Effector CD8-positive, alpha-beta T cell (primary cell): ENCODE measurements around the gene IL1RAPL2.

ENCODE experiments used
- DNase-seq: peaks from one replicate; lab custom pipeline; 2025; lab: John Stamatoyannopoulos, UW

The IL1RAPL2 gene

DNA sequence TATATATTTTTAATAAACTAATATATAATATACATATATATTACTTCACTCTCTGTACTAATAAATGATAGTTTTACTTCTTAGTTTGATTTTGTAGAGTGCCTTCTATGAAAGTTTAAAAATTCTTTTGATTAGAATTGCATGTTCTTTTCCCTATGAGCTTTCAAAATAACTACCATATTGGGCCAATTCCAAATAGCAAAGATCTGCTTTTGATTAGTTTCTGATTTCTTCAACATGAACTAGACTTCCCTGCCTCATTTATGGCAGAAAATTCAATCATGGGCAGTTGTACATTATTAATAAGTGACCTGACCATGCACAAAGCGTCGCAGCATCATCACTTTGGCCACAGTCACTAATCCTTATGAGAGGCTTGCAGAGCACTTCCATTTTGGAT is 703.4 kb downstream of the IL1RAPL2 start:
- DNase-seq, result no peak

DNA sequence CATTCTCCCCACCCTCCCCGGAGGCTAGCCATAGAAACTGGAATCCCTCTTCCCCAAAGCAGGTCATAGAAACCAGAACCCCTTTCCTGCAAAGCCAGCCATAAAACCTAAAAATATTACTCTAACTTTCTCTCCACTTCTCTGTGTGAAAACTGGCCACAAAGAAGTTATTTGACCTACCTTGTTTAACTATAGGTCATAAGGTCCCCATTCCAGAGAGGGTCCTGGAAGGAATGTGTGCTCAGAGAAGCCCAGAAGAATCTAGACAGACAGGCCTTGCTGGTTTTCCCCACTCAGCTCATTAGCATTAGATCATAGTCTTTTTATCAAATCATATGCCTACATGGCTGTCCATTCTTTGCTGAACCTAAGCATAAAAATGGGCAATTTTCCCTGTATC is 707.3 kb downstream of the IL1RAPL2 start:
- no peak for DNase-seq

DNA sequence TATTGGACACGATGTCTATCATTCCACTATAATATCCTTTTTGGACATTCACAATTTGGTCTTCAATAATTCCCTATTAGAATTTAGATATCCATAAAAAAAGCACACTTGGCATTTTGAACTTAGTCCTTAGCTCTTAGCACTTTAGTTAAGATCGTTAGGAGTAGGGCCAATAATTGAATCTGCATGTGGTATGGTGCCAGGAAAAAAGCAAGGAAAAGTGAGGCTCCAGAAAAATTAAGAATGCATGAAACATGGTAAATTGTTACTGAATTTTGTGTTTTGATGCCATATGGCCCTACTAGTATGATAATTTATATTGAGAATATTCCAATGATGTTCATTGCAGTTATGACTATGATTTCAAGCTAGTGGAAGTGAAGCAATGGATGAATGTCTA is 708.1 kb downstream of the IL1RAPL2 start:
- no peak for DNase-seq

DNA sequence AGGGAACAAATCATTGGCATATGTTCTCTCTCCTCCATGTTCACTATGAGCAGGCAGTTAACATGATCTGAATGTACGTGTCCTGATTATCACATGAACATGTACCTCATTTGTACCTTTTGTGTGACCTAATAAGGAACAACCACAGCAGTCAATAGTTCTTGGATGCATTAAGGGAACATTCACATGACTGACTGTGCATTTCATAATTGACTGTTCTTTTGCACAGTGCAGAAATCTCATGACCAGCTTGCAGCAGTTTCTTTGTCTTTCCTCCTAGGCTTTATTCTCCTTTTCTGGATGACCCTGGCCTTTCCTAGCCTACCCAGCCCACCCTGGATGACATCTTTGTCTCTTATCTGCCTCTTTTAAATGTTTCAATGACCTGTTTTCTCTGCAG is 711.1 kb downstream of the IL1RAPL2 start:
- no peak for DNase-seq

DNA sequence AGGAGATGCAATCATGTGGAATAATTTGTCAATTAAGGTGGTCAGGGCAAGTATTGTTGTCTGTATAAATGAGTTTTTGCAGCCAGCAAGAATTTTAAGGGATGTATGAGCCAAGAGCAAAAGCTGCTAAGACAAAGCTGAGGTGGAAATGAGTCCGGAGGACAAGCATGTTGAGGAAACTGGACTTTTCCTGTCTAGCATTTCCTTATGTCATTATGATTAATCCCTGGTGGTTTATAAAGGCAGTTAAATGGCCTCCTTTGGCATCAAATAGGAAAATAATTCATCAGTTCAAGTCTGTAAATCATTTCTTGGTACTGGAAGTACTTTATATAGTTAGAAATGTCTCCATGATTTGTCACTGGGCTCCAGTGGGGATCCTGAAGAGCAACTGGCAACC is 716.1 kb downstream of the IL1RAPL2 start:
- DNase-seq, result no peak

DNA sequence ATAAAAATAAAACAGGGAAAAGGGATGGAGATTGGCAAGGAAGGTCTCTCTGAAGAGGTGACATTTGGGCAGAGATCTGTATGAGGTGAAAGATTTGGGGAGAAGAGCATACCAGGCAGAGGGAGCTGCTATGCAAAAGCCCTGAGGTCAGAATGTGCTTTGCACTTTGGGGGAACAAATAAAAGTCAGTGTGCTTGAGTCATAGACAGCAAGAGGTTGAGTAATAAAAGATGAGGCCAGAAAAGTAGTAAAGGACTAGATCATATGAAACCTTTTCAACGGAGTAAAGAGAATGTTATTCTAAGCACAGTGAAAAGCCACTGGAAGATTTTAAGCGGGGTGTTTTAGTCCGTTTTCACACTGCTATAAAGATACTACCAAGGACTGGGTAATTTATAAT is 731.0 kb downstream of the IL1RAPL2 start:
- no peak for DNase-seq

DNA sequence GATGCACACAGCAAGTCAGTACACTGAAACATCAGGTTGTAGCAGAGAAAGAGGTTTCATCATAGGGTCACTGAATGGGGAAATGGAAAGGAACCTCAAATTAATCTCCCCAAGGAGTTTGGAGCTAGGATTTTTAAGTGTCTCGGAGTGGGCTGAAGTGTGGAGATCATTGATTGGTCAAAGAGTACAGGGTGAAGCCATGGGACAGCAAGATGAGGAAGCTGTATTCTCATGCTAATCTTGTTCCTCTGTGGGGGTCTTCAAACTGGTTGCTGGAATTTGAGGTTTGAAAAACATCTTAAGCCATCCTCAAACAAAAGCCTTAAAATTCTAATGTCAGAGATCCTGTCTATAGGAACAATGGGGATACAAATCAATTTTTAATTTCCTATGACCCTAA is 733.3 kb downstream of the IL1RAPL2 start:
- DNase-seq, result no peak

DNA sequence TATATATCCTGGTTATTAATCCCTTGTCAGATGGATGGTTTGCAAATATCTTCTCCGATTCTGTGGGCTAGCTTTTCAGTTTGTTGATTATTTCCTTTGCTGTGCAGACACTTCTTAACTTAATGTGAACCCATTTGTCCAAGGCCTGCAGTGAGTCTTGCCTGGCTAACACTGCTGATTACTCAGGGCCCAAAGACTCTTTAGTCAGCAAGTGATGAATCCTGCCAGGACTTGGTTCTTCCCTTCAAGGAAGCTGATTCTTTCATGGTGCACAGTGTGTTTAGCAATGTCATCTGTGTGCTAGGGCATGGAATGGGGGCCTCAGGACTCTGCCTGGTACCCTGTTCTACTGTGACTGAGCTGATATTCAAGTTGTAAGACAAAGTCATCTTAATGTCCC is 736.2 kb downstream of the IL1RAPL2 start:
- DNase-seq, result no peak

DNA sequence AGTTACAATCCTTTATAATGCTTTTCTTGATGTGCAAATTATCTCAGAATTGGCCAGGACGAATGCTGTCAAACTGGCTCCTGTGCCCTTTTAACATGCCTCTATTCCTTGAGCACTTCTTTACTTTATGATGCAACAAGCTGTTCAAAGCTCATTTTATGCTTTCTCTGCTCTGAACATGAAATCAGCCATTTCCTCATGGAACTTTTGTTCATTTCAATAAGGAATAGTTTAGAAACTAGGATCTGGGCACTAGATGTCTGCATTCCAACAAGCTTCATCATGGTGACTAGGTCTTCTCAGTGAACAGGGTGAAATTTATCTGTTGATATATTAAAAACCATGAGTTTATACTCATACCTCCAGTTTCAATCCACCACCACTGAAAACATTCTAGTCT is 741.8 kb downstream of the IL1RAPL2 start:
- no peak for DNase-seq

DNA sequence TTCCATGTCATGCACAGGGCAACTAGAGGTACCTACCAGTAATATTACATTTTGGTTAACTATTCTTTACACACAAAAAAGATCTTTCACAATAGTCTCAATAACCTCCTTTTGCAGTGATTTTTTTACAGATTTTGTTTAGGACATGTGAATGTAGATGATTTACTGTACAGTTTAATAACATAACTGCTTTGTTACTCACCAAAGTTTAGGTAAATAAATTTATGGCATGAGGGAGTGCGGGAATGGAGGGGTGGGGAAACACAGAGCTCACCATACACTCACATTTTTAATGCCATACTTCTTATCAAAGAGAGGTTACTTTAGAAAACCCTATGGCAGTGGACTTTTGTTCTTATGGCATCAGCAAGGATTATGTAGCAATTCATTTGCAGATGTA is 747.6 kb downstream of the IL1RAPL2 start:
- no peak for DNase-seq

DNA sequence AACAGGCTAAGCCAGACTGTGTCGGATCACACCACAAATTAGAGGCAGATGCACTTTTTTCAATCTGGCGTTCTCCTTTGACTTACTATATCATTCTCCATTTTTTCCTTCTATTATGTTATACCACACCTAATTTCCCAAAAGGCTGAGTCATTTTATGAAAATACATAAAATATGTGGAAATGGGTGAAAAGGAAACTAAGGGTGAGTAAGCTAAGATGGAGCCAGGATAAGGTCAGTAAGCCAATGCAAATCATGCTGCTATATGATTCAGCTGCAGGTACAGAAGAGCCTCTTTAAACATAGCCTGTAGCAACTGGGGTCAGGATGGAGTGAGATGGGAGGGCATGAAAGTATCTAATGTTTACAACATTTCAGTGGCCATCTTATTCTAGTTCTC is 748.5 kb downstream of the IL1RAPL2 start:
- DNase-seq, result no peak

DNA sequence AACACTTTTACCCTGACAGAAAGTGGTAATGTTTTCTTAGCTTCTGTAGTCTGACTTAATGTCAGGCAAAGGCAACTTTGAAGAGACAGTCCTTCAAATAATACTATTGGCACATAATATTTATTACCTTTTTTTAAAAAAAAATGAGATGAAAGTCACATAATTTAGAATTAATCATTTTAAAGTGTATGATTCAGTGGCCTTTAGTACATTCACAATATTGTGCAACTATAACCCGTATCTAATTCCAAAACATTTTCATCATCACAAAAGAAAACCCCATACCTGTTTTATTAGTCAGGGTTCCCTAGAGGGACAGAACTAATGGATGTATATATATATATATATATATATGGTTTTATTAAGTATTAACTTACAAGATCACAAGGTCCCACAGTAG is 749.2 kb downstream of the IL1RAPL2 start:
- no peak for DNase-seq

DNA sequence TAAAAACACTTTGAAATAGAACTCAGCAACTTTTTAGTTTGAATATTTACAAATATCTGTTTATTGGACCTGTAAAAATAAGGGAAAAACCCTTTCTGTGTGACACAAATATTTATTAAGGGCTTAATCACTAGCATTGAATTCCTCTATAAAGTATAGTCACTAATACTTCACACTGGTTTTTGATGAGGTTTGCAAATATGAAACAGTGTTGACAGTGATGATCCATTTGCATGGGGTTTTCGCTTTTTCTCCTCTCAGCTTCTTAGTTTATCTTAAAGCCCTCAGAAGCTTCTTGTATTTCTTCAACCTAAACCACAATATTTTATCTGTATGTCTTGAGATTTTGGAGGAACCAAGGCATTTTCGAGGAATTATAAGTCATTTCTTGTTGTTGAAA is 751.1 kb downstream of the IL1RAPL2 start:
- no peak for DNase-seq

DNA sequence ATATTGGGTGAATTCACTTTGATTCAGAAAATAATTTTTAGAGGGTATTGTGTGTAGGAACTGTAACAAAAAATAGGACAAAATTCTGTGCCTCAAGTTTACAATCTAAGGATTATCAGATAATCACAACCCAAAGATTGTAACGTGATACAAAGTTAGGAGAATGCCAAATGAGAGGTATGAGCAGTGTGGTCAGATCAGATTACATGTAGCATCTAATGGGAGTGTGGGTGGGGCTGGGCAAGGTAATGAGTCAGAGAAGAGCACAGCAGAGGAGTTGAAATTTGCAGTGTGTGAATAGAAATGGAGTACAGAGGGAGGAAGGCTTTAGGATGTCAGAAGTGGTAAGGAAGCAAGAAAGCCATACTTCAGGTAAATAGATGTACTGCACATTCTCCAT is 757.9 kb downstream of the IL1RAPL2 start:
- DNase-seq, result no peak

DNA sequence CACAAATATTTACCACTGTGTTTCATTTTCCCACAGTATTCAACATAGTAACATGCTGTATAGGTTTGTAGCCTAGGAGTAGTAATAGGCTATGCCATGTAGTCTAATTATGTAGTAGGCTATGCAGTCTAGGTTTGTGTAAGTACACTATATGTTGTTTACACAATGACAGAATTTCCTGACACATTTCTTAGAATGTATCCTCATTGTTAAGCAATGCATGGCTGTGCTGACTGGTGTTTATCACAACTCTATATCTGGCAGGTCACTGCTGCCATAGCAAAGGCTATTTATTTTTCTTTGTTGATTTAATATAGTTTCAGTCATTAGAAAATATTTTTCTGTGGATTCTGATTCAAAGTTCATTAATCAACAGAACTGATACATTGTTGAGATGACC is 762.8 kb downstream of the IL1RAPL2 start:
- DNase-seq, result no peak

DNA sequence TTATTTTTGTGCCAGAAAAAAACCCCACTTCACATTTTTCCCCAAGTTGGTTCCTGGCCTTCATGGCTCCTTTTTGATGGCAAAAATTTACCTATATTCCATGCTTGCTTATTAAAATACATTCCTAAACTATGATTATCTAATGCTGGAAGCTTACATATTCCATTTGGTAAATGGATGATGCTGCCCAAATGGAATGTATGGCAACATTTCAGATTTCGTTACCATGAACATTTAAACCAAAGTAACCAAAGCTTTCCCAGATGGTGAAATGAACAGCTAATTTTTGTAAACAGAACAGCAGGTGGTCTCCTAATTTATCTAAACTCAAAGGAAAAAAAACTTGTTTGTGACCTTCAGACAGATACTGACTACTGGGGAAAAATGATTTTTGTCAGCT is 765.2 kb downstream of the IL1RAPL2 start:
- no peak for DNase-seq

DNA sequence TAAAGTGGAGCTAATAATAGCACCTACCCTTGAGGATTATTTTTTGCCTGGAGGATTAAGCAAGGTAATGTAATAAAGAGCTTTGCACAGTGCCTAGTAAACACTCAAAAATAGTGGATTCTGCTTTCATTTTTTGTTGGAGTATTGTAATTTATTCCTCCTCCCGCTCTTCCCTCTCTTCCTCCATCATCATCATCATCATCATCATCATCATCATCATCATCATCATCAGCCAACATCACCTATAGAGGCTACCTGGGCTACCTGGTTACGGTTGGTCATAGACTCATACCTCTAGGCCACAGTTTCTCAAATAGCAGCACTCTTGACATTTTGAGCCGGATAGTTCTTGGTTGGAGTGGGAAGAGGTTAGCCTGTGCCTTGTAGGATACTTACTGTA is 781.4 kb downstream of the IL1RAPL2 start:
- no peak for DNase-seq

DNA sequence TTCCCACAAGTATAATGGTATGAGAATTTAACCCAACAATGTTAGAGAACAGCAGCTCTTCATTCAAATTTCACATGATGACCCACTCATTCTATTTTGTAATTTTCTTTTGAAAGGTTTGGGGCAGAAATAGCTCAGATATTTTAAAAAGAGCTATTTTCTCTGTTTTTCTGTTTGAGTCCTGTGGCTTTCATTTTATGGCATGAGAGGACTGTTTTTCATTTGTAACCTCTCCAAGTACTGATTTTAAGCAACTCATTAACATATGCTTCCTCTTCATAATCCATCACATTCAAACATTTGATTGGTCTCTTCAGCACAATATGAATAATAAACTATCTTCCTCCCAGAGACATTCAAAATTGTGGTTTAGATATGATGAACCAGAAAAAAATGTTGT is 783.5 kb downstream of the IL1RAPL2 start:
- no peak for DNase-seq

DNA sequence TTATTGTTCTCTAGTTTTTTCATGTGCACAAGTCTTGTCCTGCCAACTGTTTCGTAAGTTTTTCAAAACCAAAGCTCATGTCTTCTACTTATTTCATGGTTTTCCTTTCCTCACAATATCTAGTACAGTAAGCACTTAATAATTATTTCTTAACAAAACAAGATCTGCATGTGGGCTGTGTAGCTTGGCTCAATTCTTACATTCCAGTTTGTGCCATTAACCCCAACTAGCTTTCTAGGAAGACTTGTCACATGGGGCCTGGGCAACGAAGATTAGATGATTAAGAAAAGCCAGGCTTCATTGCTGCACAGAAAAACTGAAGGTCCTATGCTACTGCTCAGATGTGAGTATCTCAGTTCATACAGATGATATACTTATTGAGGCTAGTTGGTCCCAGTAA is 809.8 kb downstream of the IL1RAPL2 start:
- no peak for DNase-seq

DNA sequence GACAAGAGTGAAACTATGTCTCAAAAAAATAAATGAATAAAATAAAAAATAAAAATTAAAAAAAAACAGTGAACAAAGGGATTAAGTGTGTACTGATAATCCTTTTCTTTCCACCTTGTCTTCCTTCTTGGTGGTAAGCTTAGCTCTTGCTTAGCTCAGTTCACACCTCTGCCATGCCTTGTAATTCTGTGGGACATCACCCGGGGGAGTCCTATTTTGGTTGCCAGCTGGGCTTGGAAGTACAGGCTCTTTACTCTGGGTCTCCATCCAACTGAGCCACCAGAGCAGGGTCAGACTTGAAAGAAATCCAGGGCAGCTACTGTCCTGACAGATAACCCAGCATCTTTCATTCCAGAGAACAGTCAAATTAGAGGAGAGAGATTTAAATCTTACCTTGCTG is 858.7 kb downstream of the IL1RAPL2 start:
- no peak for DNase-seq

DNA sequence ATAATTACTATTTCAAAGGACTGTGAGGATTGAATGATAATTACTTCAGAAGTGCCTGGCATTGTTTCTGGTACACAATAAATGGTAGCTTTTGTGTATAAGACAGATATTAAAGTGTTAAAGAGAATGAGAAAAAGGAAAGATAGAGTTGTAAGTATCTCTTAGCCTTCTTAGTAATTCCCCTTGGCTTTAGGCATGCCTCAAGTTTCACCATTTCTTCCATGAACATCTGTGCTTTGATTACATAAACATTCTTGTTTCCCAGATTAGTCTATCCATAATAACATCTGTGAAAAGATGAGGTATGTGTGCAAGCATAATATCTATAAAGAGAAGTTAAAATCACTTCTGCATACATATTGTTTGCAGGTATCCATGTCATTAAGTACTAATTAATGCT is 885.4 kb downstream of the IL1RAPL2 start:
- no peak for DNase-seq

DNA sequence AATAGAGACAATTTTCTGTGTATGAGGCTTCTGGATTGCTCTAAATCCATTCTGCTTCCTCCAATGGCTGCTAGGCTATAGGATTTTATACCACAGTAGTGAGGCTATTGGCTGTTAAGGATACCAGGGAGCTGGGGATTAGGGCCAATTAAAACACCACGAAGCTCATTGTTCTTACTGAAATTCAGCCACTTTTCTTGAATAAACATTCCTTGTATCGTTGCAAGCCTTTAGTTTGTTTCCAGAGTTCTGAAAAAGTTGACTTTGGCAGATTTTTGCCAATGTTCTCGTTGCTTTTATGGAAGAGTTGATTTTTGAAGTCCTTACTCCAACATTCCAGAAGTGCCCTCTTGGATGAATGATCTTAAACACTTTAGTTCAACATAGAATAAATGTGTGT is 892.8 kb downstream of the IL1RAPL2 start:
- DNase-seq, result no peak

DNA sequence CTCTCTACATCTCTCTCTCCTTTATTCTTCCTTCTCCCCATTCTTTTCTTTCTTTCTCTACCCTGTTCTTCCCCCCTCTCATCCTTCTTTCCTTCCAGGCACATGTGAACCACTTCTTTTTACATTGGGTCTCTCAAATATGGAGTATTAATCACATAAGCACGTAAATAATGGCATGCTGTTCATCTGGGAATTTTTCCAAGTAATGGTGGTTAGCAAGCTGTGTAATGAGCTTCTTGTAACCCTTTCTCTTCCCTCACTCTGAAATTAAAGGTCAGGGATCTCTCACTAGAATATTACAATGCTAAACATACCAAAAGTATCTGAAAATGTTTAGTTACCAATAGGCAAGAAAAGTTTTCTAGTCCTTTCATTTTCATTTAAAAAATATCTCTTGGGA is 894.4 kb downstream of the IL1RAPL2 start:
- no peak for DNase-seq

DNA sequence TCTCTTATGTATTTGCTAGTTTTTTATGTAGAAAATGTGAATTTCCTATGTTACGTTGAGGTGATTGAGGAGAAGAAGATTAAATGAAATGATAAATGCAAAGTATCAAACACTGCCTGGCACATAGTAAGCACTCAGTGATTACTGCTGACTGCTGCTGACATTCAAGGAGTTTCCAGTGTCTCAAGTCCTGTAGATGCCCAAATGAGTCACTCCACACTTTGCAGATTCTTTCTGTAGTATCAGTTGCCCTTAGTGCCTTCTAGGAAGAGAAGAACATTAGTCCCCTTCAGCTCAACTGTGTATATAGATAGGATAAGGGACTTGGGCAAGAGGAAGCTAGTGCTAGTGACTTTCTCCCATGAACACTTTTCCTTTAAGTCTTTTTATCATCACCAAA is 895.0 kb downstream of the IL1RAPL2 start:
- no peak for DNase-seq

DNA sequence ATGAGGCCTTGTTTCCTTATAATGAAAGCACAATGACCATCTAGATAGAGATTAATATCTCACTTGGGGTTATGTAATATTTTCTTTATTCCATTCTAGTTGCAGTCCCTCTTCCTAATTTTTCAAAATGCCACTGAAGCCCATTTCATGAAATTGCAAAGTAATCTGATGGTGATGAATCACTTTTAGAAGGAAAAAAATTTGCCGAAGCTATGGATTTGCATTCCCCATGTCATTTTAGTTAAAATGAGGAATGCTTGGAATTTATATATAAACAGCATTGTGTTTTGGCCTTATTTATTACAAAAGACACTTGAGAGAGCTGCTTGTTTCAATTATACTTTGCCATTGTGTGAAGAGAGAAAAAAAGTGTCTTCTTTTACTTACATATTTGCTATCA is 896.2 kb downstream of the IL1RAPL2 start:
- no peak for DNase-seq
